ENCODE results near the gene PDE4D.

Gene PDE4D

DNA sequence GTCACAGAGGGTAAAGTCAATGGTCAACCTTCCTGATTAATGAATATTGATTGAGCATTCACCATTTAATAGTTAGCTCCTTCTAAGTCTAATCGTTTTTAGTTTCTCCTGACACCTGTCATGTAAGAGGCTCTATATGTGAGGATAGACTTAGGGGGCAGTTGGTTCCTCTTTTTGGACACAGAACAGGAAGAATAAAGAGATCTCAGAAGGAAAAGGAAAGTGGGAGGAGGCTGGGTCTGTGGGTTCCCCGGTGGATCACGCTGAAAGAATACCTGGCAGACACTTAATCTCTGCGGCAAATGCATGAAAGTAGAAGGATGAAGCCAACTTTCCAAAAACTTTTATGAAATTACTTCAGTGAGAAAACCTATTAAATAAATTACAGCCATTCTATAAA is 98.4 kb downstream of the PDE4D start:
- Histone ChIP-seq H3K27me3 (ENCODE audit: insufficient read depth, poor library complexity, severe bottlenecking) (no peaks in the 10 kb centered on the region), H3K27ac (replicated peaks) (no peak overlapping the region), H3K4me3 (replicated peaks; ENCODE audit: insufficient read depth, low read length) (no peak overlapping the region)
- TF ChIP-seq, protein P1, sequence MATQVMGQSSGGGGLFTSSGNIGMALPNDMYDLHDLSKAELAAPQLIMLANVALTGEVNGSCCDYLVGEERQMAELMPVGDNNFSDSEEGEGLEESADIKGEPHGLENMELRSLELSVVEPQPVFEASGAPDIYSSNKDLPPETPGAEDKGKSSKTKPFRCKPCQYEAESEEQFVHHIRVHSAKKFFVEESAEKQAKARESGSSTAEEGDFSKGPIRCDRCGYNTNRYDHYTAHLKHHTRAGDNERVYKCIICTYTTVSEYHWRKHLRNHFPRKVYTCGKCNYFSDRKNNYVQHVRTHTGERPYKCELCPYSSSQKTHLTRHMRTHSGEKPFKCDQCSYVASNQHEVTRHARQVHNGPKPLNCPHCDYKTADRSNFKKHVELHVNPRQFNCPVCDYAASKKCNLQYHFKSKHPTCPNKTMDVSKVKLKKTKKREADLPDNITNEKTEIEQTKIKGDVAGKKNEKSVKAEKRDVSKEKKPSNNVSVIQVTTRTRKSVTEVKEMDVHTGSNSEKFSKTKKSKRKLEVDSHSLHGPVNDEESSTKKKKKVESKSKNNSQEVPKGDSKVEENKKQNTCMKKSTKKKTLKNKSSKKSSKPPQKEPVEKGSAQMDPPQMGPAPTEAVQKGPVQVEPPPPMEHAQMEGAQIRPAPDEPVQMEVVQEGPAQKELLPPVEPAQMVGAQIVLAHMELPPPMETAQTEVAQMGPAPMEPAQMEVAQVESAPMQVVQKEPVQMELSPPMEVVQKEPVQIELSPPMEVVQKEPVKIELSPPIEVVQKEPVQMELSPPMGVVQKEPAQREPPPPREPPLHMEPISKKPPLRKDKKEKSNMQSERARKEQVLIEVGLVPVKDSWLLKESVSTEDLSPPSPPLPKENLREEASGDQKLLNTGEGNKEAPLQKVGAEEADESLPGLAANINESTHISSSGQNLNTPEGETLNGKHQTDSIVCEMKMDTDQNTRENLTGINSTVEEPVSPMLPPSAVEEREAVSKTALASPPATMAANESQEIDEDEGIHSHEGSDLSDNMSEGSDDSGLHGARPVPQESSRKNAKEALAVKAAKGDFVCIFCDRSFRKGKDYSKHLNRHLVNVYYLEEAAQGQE (IDR thresholded peaks at IDR 0.05; ENCODE audit: insufficient replicate concordance, low read depth): no peak
- no peak for TF ChIP-seq GABPA (IDR thresholded peaks at IDR 0.05; ENCODE audit: low read depth)
- no peak for TF ChIP-seq POLR2AphosphoS5 (IDR thresholded peaks at IDR 0.05; ENCODE audit: low read depth)
- TF ChIP-seq, protein P2, sequence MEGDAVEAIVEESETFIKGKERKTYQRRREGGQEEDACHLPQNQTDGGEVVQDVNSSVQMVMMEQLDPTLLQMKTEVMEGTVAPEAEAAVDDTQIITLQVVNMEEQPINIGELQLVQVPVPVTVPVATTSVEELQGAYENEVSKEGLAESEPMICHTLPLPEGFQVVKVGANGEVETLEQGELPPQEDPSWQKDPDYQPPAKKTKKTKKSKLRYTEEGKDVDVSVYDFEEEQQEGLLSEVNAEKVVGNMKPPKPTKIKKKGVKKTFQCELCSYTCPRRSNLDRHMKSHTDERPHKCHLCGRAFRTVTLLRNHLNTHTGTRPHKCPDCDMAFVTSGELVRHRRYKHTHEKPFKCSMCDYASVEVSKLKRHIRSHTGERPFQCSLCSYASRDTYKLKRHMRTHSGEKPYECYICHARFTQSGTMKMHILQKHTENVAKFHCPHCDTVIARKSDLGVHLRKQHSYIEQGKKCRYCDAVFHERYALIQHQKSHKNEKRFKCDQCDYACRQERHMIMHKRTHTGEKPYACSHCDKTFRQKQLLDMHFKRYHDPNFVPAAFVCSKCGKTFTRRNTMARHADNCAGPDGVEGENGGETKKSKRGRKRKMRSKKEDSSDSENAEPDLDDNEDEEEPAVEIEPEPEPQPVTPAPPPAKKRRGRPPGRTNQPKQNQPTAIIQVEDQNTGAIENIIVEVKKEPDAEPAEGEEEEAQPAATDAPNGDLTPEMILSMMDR (IDR thresholded peaks at IDR 0.05; ENCODE audit: insufficient read depth, low read length): no peak
- TF ChIP-seq SPI1 (IDR thresholded peaks at IDR 0.05; ENCODE audit: borderline replicate concordance, low read depth): no peak
- peak in 1 of 2 experiments; percentile 2 for DNase-seq (ENCODE audit: low read depth in 1 of 2, low spot score in 1 of 2)

DNA sequence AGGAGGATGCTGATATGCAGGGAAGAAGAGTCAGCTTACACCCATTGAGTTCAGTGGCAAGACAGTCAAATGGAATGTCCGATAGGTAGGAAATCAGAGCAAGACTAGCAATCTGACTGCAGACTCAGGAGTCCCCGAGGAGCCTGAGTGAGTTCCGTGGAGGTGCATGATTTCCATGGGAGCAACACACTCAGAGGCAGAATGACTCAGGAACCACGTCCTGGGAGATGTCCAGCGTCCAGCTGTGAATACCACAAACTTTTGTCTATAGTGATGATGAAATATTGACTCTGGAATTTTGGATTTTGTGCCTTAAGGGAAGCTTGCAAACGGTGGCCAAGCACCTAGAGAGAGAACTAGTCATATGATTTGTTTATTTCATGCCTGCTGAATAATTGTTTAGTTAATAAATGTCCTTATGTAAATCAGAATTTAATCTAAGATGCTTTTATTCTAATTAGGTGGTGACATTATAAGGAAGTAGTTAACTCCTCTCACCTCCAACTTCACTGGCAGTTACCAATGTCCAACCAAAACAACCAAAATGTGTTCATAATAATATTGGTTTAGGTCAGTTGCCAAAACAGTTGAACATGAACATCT is 100.4 kb downstream of the PDE4D start:
- DNase-seq (ENCODE audit: low read depth in 1 of 2, low spot score in 1 of 2): no peak
- TF ChIP-seq GABPA (IDR thresholded peaks at IDR 0.05; ENCODE audit: low read depth) (no peak), POLR2AphosphoS5 (IDR thresholded peaks at IDR 0.05; ENCODE audit: low read depth) (no peak), SPI1 (IDR thresholded peaks at IDR 0.05; ENCODE audit: borderline replicate concordance, low read depth) (no peak)
- TF ChIP-seq, protein P2 (IDR thresholded peaks at IDR 0.05; ENCODE audit: insufficient read depth, low read length): no peak
- TF ChIP-seq, protein P1 (IDR thresholded peaks at IDR 0.05; ENCODE audit: insufficient replicate concordance, low read depth): no peak
- Histone ChIP-seq H3K27me3 (ENCODE audit: insufficient read depth, poor library complexity, severe bottlenecking) (no peaks in the 10 kb centered on the region), H3K27ac (replicated peaks) (no peak overlapping the region), H3K4me3 (replicated peaks; ENCODE audit: insufficient read depth, low read length) (no peak overlapping the region)

DNA sequence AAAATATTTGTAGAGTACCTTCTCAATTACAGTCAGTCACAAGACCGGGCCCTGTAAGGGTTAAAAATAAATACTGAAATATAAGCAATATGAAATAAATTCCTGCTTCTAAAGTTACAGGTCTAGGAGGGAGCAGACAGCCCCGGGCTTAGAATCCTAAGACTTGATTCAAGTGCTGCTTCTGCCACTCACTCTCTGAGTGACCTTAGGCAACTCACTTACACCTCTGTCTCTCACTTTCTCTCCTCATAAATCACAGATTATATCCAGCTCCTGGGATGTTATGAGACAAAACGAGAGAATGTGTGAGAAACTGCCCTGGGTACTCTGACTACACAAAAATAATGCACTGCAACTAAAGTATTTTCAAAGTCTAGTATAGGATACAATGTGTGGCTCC is 101.9 kb downstream of the PDE4D start:
- Histone ChIP-seq H3K4me3 (replicated peaks; ENCODE audit: insufficient read depth, low read length) (no peak overlapping the region), H3K27me3 (ENCODE audit: insufficient read depth, poor library complexity, severe bottlenecking) (no peaks in the 10 kb centered on the region), H3K27ac (replicated peaks) (no peak overlapping the region)
- DNase-seq (ENCODE audit: low read depth in 1 of 2, low spot score in 1 of 2): no peak
- TF ChIP-seq, protein P2 (IDR thresholded peaks at IDR 0.05; ENCODE audit: insufficient read depth, low read length): no peak
- no peak for TF ChIP-seq GABPA (IDR thresholded peaks at IDR 0.05; ENCODE audit: low read depth)
- TF ChIP-seq SPI1 (IDR thresholded peaks at IDR 0.05; ENCODE audit: borderline replicate concordance, low read depth): no peak
- no peak for TF ChIP-seq POLR2AphosphoS5 (IDR thresholded peaks at IDR 0.05; ENCODE audit: low read depth)
- TF ChIP-seq, protein P1 (IDR thresholded peaks at IDR 0.05; ENCODE audit: insufficient replicate concordance, low read depth): no peak
